ENCODE results near the gene SNU13.

GRCh38 chr22:41658869-41659268 lies 29.8 kb downstream of the SNU13 start:
- no peak for TF ChIP-seq POLR2A (IDR thresholded peaks at IDR 0.05)
- no peak for TF ChIP-seq CTCF (IDR thresholded peaks at IDR 0.05)

All from body of pancreas (tissue), 4 donors.